ENCODE results near the gene MBD5.

DNA sequence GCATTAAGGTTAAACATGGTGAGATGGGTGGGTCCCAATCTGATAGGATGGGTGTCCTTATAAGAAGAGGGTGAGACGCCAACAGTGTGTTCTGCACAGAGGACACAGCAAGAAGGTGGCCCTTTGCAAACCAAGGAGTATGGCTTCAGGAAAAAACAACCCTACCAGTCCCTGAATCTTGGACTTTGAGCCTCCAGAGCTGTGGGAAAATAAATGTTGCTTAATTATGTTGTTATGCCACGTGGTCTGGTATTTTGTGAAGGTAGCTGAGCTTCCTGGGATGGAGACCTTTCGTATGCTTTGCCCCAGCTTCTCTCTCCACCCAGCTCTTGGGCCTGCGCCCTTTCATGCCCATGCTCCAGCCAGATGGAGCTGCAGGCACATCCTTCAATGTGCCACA lies 509.5 kb downstream of the MBD5 start:
- TF ChIP-seq GATA2 (IDR thresholded peaks at IDR 0.05; ENCODE audit: low read depth, low read length) (no peak), GATA3 (IDR thresholded peaks at IDR 0.05; ENCODE audit: low read depth, low read length) (no peak)

Data from SH-SY5Y (cell line).